ENCODE measurements around the gene RNF41.

- TF ChIP-seq CTCF (IDR thresholded peaks at IDR 0.05) (no peak), EP300 (IDR thresholded peaks at IDR 0.05) (no peak)
Measured at GRCh38 chr12:56189918-56190694, 31.6 kb downstream of the RNF41 start.
